Fibroblast of mammary gland (primary cell): ENCODE data around the gene HMGN2.

ENCODE experiments used
- DNase-seq: peaks from one replicate; pipeline ENCODE4 v3.0.0-alpha.2; 2010; ENCODE audit warnings: low read depth
- H3K4me3 ChIP-seq: 2 replicates; pipeline ENCODE4 v1.5.1; 2011; ENCODE audit warnings: low read depth, mild to moderate bottlenecking, low read length, moderate library complexity; ENCODE audit not compliant: control insufficient read depth
- CTCF ChIP-seq: conservative IDR thresholded peaks from 2 replicates; pipeline ENCODE4 v1.5.1; 2011; ENCODE audit warnings: low read depth, low read length, inconsistent platforms; ENCODE audit not compliant: control insufficient read depth, insufficient read depth

HMGN2 gene

GRCh38 chr1:26440259-26440658, 32.0 kb upstream of the HMGN2 start:
- no peak for TF ChIP-seq CTCF
- H3K4me3 ChIP-seq = no peak overlapping the region
- DNase-seq = no peak

GRCh38 chr1:26449868-26450267, 22.4 kb upstream of the HMGN2 start:
- DNase-seq = no peak
- no peak overlapping the region for H3K4me3 ChIP-seq
- TF ChIP-seq CTCF = no peak

GRCh38 chr1:26450908-26451307, 21.3 kb upstream of the HMGN2 start:
- DNase-seq = no peak
- TF ChIP-seq CTCF = no peak
- H3K4me3 ChIP-seq = no peak overlapping the region

GRCh38 chr1:26452459-26453183, 19.6 kb upstream of the HMGN2 start:
- TF ChIP-seq CTCF = no peak
- H3K4me3 ChIP-seq = no peak overlapping the region
- no peak for DNase-seq

GRCh38 chr1:26459148-26459547, 13.1 kb upstream of the HMGN2 start:
- H3K4me3 ChIP-seq = no peak overlapping the region
- no peak for TF ChIP-seq CTCF
- no peak for DNase-seq

- no peak for DNase-seq
- TF ChIP-seq CTCF = no peak
- H3K4me3 ChIP-seq = no peak overlapping the region
These were observed 12.6 kb upstream of the HMGN2 start for GRCh38 chr1:26459573-26460031.
